ENCODE measurements around the gene USO1.
A peak's percentile ranks its signal among the peaks of the same experiment; 100 is the strongest.
"Not testable (repeated sequence)": the region's sequence is repeated elsewhere in the genome, so short reads cannot be mapped to it uniquely, and the experiment has no call there.

USO1 gene

GRCh38 chr4:75752637-75753036 is 28.3 kb downstream of the USO1 start:
- H3K4me3 Mint-ChIP-seq, result no peak overlapping the region
- H3K4me1 Mint-ChIP-seq (ENCODE audit: low read depth), result no peaks in the 10 kb centered on the region
- H3K27ac Mint-ChIP-seq, result no peak overlapping the region
- no peaks in the 10 kb centered on the region for H3K27me3 Mint-ChIP-seq
- peaks cover 50% of the 10 kb centered on the region for H3K36me3 Mint-ChIP-seq (ENCODE audit: low read depth)
- DNase-seq, result no peak
- H3K9me3 Mint-ChIP-seq, result no peaks in the 10 kb centered on the region

DNA sequence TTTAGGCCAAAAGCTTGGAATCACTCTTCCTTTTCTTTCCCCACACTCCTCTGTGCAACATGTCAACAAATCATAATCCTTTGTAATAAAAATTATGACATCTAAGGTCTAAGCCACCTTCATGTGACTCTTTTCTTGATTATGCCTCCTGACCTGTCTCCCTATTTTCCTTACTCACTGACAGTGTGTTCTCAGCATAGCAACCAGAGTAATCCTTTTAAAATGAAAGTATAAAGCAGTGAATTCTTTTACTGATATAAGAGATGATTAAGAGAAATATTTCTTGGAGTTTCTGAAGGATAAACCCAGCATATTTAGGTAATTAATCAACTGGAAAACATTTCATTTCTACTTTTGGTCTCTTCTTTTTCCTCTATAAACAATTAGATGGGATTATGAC is 44.7 kb downstream of the USO1 start:
- DNase-seq, result no peak
- Mint-ChIP-seq H3K9me3 (no peaks in the 10 kb centered on the region), H3K27ac (no peak overlapping the region), H3K27me3 (no peaks in the 10 kb centered on the region), H3K4me3 (no peak overlapping the region), H3K4me1 (ENCODE audit: low read depth) (no peaks in the 10 kb centered on the region), H3K36me3 (ENCODE audit: low read depth) (peaks cover 62% of the 10 kb centered on the region)

DNA sequence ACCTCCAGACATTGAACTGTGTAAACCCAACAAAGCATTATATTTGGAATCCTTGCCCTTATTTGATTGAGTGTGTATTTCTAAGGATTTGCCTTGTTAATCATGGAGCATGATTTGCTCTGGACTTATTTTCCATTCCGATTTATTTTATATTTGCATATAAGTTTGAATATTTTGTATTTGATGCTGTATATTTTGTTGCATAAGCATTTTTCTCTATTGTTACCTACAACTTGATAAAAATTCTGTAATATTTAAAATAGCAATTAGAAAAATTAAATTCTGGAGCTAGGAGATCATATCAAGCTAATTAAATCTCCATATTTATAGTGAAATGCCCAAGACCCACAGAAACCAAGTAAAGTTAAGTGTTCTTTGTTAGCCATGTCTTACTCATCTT is 47.2 kb downstream of the USO1 start:
- H3K27ac Mint-ChIP-seq, result no peak overlapping the region
- H3K27me3 Mint-ChIP-seq, result no peaks in the 10 kb centered on the region
- no peaks in the 10 kb centered on the region for H3K4me1 Mint-ChIP-seq (ENCODE audit: low read depth)
- DNase-seq, result no peak
- no peak overlapping the region for H3K4me3 Mint-ChIP-seq
- H3K36me3 Mint-ChIP-seq (ENCODE audit: low read depth), result peaks cover 77% of the 10 kb centered on the region
- no peaks in the 10 kb centered on the region for H3K9me3 Mint-ChIP-seq

- peaks cover 87% of the 10 kb centered on the region for H3K36me3 Mint-ChIP-seq (ENCODE audit: low read depth)
- H3K27me3 Mint-ChIP-seq, result no peaks in the 10 kb centered on the region
- H3K27ac Mint-ChIP-seq, result no peak overlapping the region
- DNase-seq, result no peak
- no peak overlapping the region for H3K4me3 Mint-ChIP-seq
- H3K4me1 Mint-ChIP-seq (ENCODE audit: low read depth), result peaks cover 9% of the 10 kb centered on the region
- H3K9me3 Mint-ChIP-seq, result no peaks in the 10 kb centered on the region
Observed at GRCh38 chr4:75777589-75777988, 53.2 kb downstream of the USO1 start.

DNA sequence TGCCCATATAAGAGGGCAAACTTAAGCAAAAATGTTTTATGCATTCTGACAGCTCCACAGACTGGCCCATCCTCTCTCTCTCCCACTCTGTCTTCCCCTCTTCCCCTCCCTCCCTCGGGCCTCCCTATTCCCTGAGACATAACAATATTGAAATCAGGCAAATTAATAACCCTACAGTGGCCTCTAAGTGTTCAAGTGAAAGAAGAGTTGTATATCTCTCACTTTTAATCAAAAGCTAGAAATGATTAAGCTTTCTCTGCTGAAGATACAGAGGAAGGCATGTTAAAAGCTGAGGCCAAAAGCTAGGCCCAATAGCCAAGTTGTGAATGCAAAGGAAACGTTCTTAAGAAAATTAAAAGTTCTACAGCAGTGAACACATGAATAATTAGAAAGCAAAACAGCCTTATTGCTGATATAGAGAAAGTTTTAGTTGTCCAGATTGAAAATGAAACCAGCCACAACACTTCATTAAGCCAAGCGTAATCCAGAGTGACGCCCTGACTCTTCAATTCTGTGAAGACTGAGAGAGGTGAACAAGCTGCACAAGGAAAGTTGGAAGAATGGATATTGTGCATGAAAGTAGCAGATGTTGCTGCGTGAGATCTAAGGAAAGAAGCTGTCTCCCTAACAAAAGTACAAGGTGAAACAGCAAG is 54.9 kb downstream of the USO1 start:
- no peak overlapping the region for H3K4me3 Mint-ChIP-seq
- H3K36me3 Mint-ChIP-seq (ENCODE audit: low read depth), result peaks cover 91% of the 10 kb centered on the region
- DNase-seq, result no peak
- no peaks in the 10 kb centered on the region for H3K27me3 Mint-ChIP-seq
- peak overlapping the region; percentile 3 for H3K27ac Mint-ChIP-seq
- peaks cover 9% of the 10 kb centered on the region for H3K4me1 Mint-ChIP-seq (ENCODE audit: low read depth)
- no peaks in the 10 kb centered on the region for H3K9me3 Mint-ChIP-seq

DNA sequence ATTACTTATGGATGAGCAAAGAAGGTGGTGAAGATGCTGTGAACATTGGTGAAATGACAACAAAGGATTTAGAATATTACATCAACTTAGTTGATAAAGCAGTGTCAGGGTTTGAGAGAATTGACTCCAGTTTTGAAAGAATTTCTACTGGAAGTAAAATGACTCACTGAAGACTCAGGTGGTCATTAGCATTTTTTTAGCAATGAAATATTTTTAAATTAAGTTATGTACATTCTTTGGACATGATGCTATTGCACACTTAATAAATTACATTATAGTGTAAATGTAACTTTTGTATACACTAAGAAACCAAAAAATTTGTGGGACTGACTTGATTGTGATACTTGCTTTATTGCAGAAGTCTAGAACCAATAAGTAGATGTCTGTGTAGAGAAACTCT is 56.9 kb downstream of the USO1 start:
- Mint-ChIP-seq H3K4me3 (no peak overlapping the region), H3K4me1 (ENCODE audit: low read depth) (peaks cover 9% of the 10 kb centered on the region), H3K36me3 (ENCODE audit: low read depth) (peaks cover 86% of the 10 kb centered on the region), H3K27ac (no peak overlapping the region), H3K27me3 (no peaks in the 10 kb centered on the region), H3K9me3 (no peaks in the 10 kb centered on the region)
- DNase-seq, result no peak

DNA sequence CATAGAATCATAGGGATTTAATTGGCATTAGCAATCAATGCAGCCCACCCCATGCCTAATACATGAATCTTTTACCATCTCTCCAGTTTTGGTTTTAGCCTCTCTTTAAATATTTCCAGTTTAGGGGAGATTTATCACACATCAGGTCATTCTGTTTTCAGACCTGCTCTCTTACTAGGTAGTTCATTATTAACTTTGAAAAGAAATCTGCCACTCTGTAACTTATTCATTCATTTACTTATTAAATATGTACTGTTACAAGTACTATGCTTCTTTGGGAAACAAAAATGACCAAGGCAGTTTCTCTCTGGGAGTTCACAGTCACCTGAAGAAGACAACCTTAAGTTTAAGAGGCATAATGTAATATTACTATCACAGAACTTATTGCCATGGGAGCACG is 62.1 kb downstream of the USO1 start:
- Mint-ChIP-seq H3K27me3 (no peaks in the 10 kb centered on the region), H3K9me3 (no peaks in the 10 kb centered on the region), H3K36me3 (ENCODE audit: low read depth) (peaks cover 81% of the 10 kb centered on the region), H3K27ac (no peak overlapping the region), H3K4me1 (ENCODE audit: low read depth) (no peaks in the 10 kb centered on the region), H3K4me3 (no peak overlapping the region)
- DNase-seq, result no peak

- Mint-ChIP-seq H3K27ac (no peak overlapping the region), H3K36me3 (ENCODE audit: low read depth) (peaks cover 81% of the 10 kb centered on the region), H3K9me3 (no peaks in the 10 kb centered on the region), H3K4me3 (no peak overlapping the region), H3K4me1 (ENCODE audit: low read depth) (no peaks in the 10 kb centered on the region), H3K27me3 (no peaks in the 10 kb centered on the region)
- DNase-seq, result no peak
Observed at GRCh38 chr4:75786938-75787337, 62.6 kb downstream of the USO1 start.

GRCh38 chr4:75790024-75790423 is 65.6 kb downstream of the USO1 start:
- Mint-ChIP-seq H3K4me3 (no peak overlapping the region), H3K36me3 (ENCODE audit: low read depth) (peaks cover 73% of the 10 kb centered on the region), H3K9me3 (no peaks in the 10 kb centered on the region), H3K27ac (no peak overlapping the region), H3K27me3 (no peaks in the 10 kb centered on the region), H3K4me1 (ENCODE audit: low read depth) (no peaks in the 10 kb centered on the region)
- no peak for DNase-seq

- H3K27me3 Mint-ChIP-seq, result no peaks in the 10 kb centered on the region
- peaks cover 64% of the 10 kb centered on the region for H3K36me3 Mint-ChIP-seq (ENCODE audit: low read depth)
- DNase-seq, result no peak
- H3K4me3 Mint-ChIP-seq, result no peak overlapping the region
- H3K4me1 Mint-ChIP-seq (ENCODE audit: low read depth), result no peaks in the 10 kb centered on the region
- H3K27ac Mint-ChIP-seq, result no peak overlapping the region
- H3K9me3 Mint-ChIP-seq, result no peaks in the 10 kb centered on the region
Observed at GRCh38 chr4:75800972-75801371, 76.6 kb downstream of the USO1 start.

DNA sequence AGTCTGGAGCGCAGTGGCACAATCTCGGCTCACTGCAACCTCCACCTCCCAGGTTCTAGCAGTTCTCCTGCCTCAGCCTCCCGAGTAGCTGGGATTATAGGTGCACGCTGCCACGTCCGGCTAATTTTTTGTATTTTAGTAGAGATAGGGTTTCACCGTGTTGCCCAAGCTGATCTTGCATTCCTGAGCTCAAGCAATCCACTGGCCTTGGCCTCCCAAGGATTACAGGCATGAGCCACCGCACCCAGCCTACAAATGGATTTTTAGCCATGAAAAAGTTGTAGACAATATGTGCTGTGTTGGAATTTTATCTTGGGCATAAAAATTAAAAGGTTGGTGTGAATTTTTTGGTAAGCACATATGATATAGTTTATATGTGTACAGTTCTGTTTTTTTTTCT is 81.7 kb downstream of the USO1 start:
- H3K27me3 Mint-ChIP-seq; H3K27ac Mint-ChIP-seq; H3K4me3 Mint-ChIP-seq; H3K9me3 Mint-ChIP-seq; H3K4me1 Mint-ChIP-seq (ENCODE audit: low read depth); DNase-seq: not testable (repeated sequence)
- peaks cover 73% of the 10 kb centered on the region for H3K36me3 Mint-ChIP-seq (ENCODE audit: low read depth)

GRCh38 chr4:75817901-75818300 is 93.5 kb downstream of the USO1 start:
- Mint-ChIP-seq H3K4me3 (no peak overlapping the region), H3K9me3 (no peaks in the 10 kb centered on the region), H3K4me1 (ENCODE audit: low read depth) (peaks cover 4% of the 10 kb centered on the region), H3K36me3 (ENCODE audit: low read depth) (peaks cover 32% of the 10 kb centered on the region), H3K27me3 (no peaks in the 10 kb centered on the region), H3K27ac (no peak overlapping the region)
- DNase-seq, result no peak

GRCh38 chr4:75819121-75819520 is 94.7 kb downstream of the USO1 start:
- Mint-ChIP-seq H3K36me3 (ENCODE audit: low read depth) (peaks cover 21% of the 10 kb centered on the region), H3K27ac (no peak overlapping the region), H3K27me3 (no peaks in the 10 kb centered on the region), H3K9me3 (no peaks in the 10 kb centered on the region), H3K4me3 (no peak overlapping the region), H3K4me1 (ENCODE audit: low read depth) (peaks cover 4% of the 10 kb centered on the region)
- no peak for DNase-seq

- no peak overlapping the region for H3K4me3 Mint-ChIP-seq
- no peak overlapping the region for H3K27ac Mint-ChIP-seq
- no peaks in the 10 kb centered on the region for H3K27me3 Mint-ChIP-seq
- H3K9me3 Mint-ChIP-seq, result no peaks in the 10 kb centered on the region
- H3K4me1 Mint-ChIP-seq (ENCODE audit: low read depth), result peaks cover 4% of the 10 kb centered on the region
- DNase-seq, result no peak
- peaks cover 11% of the 10 kb centered on the region for H3K36me3 Mint-ChIP-seq (ENCODE audit: low read depth)
Observed at GRCh38 chr4:75820197-75820596, 95.8 kb downstream of the USO1 start.

GRCh38 chr4:75820676-75821075 is 96.3 kb downstream of the USO1 start:
- Mint-ChIP-seq H3K27me3 (no peaks in the 10 kb centered on the region), H3K27ac (no peak overlapping the region), H3K36me3 (ENCODE audit: low read depth) (peaks cover 6% of the 10 kb centered on the region), H3K9me3 (no peaks in the 10 kb centered on the region), H3K4me1 (ENCODE audit: low read depth) (peaks cover 4% of the 10 kb centered on the region), H3K4me3 (no peak overlapping the region)
- DNase-seq, result no peak

- Mint-ChIP-seq H3K27me3 (no peaks in the 10 kb centered on the region), H3K36me3 (ENCODE audit: low read depth) (peaks cover 1% of the 10 kb centered on the region), H3K4me1 (ENCODE audit: low read depth) (peaks cover 4% of the 10 kb centered on the region), H3K27ac (no peak overlapping the region), H3K9me3 (no peaks in the 10 kb centered on the region), H3K4me3 (no peak overlapping the region)
- DNase-seq, result no peak
Observed at GRCh38 chr4:75821216-75821615, 96.8 kb downstream of the USO1 start.

Measured in activated T-cell treated with anti-CD3 and anti-CD28 coated beads, Interleukin-2, amount 50 U/mL, for 24 hours (primary cell).